ENCODE data around the gene CSNK2B.

DNA sequence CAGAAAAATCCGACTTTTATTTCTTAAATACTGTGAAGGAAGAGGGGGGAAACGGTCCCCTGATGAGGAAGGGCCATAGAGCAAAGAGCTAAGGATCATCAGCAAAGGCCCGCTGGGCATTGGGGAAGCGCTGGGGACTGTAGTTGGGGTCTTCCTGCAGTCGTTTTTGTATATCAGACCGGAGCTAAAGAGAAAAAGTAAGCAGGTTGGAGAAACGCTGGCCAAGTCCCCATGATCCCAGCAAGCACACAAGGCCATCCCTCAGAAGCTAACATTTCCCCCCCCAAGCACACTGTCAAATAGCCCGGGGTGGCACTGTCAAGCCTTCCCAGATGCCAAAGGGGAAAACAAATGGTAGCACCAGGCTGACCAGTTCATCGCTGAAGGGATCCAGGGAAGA lies 26.8 kb upstream of the CSNK2B start:
- TF ChIP-seq, protein P1, sequence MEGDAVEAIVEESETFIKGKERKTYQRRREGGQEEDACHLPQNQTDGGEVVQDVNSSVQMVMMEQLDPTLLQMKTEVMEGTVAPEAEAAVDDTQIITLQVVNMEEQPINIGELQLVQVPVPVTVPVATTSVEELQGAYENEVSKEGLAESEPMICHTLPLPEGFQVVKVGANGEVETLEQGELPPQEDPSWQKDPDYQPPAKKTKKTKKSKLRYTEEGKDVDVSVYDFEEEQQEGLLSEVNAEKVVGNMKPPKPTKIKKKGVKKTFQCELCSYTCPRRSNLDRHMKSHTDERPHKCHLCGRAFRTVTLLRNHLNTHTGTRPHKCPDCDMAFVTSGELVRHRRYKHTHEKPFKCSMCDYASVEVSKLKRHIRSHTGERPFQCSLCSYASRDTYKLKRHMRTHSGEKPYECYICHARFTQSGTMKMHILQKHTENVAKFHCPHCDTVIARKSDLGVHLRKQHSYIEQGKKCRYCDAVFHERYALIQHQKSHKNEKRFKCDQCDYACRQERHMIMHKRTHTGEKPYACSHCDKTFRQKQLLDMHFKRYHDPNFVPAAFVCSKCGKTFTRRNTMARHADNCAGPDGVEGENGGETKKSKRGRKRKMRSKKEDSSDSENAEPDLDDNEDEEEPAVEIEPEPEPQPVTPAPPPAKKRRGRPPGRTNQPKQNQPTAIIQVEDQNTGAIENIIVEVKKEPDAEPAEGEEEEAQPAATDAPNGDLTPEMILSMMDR (IDR thresholded peaks at IDR 0.05 in 2 of 3, conservative IDR thresholded peaks at IDR 0.05 in 1 of 3; ENCODE audit: control insufficient read depth in 2 of 3, extremely low read depth in 1 of 3, insufficient read depth in 1 of 3, low read depth in 3 of 3, low read length in 3 of 3) = no peak
- TF ChIP-seq BHLHE40 (IDR thresholded peaks at IDR 0.05; ENCODE audit: borderline replicate concordance in 1 of 2, low read depth in 2 of 2, low read length in 1 of 2) = no peak
- TF ChIP-seq, protein P2, sequence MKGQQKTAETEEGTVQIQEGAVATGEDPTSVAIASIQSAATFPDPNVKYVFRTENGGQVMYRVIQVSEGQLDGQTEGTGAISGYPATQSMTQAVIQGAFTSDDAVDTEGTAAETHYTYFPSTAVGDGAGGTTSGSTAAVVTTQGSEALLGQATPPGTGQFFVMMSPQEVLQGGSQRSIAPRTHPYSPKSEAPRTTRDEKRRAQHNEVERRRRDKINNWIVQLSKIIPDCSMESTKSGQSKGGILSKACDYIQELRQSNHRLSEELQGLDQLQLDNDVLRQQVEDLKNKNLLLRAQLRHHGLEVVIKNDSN (IDR thresholded peaks at IDR 0.05; ENCODE audit: borderline replicate concordance, extremely low read length, insufficient read depth, low read depth, low read length) = no peak
- TF ChIP-seq, protein P3, sequence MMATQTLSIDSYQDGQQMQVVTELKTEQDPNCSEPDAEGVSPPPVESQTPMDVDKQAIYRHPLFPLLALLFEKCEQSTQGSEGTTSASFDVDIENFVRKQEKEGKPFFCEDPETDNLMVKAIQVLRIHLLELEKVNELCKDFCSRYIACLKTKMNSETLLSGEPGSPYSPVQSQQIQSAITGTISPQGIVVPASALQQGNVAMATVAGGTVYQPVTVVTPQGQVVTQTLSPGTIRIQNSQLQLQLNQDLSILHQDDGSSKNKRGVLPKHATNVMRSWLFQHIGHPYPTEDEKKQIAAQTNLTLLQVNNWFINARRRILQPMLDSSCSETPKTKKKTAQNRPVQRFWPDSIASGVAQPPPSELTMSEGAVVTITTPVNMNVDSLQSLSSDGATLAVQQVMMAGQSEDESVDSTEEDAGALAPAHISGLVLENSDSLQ (IDR thresholded peaks at IDR 0.05) = no peak
- no peak for TF ChIP-seq JUND (IDR thresholded peaks at IDR 0.05; ENCODE audit: low read depth, low read length)
- TF ChIP-seq YY1 (IDR thresholded peaks at IDR 0.05; ENCODE audit: low read depth, low read length) = no peak
- TF ChIP-seq FOXK2 (IDR thresholded peaks at IDR 0.05) = no peak
- TF ChIP-seq POLR2AphosphoS5 (IDR thresholded peaks at IDR 0.05; ENCODE audit: low read length) = no peak
- TF ChIP-seq CREB1 (IDR thresholded peaks at IDR 0.05; ENCODE audit: low read depth) = no peak
- TF ChIP-seq SMC3 (IDR thresholded peaks at IDR 0.05; ENCODE audit: borderline replicate concordance, low read length) = no peak
- TF ChIP-seq, protein P4, sequence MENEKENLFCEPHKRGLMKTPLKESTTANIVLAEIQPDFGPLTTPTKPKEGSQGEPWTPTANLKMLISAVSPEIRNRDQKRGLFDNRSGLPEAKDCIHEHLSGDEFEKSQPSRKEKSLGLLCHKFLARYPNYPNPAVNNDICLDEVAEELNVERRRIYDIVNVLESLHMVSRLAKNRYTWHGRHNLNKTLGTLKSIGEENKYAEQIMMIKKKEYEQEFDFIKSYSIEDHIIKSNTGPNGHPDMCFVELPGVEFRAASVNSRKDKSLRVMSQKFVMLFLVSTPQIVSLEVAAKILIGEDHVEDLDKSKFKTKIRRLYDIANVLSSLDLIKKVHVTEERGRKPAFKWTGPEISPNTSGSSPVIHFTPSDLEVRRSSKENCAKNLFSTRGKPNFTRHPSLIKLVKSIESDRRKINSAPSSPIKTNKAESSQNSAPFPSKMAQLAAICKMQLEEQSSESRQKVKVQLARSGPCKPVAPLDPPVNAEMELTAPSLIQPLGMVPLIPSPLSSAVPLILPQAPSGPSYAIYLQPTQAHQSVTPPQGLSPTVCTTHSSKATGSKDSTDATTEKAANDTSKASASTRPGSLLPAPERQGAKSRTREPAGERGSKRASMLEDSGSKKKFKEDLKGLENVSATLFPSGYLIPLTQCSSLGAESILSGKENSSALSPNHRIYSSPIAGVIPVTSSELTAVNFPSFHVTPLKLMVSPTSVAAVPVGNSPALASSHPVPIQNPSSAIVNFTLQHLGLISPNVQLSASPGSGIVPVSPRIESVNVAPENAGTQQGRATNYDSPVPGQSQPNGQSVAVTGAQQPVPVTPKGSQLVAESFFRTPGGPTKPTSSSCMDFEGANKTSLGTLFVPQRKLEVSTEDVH (IDR thresholded peaks at IDR 0.05; ENCODE audit: low read depth, partially characterized antibody) = no peak
